HG02884 (cell line): Measurements from ENCODE around the gene TREH.
"Not testable (repeated sequence)": the region's sequence is repeated elsewhere in the genome, so short reads cannot be mapped to it uniquely, and the experiment has no call there.

Experiments used
- ATAC-seq: cut with Tn5 transposase; IDR thresholded peaks from one replicate; pipeline ENCODE4 v1.9.1; 2021; ENCODE audit warnings: mild to moderate bottlenecking, moderate library complexity; ENCODE audit not compliant: unreplicated experiment

Gene TREH

GRCh38 chr11:118618115-118618990 is 61.1 kb downstream of the TREH start:
- ATAC-seq, result no peak

GRCh38 chr11:118615976-118616371 is 63.5 kb downstream of the TREH start:
- ATAC-seq, result no peak

- ATAC-seq, result no peak
These were observed 64.0 kb downstream of the TREH start for GRCh38 chr11:118615282-118615975.

GRCh38 chr11:118614511-118614910 is 64.9 kb downstream of the TREH start:
- no peak for ATAC-seq

- ATAC-seq, result no peak
These were observed 67.1 kb downstream of the TREH start for GRCh38 chr11:118612378-118612777.

GRCh38 chr11:118611433-118611795 is 68.0 kb downstream of the TREH start:
- ATAC-seq, result not testable (repeated sequence)

GRCh38 chr11:118610773-118611432 is 68.5 kb downstream of the TREH start:
- ATAC-seq, result no peak

GRCh38 chr11:118610225-118610772 is 69.2 kb downstream of the TREH start:
- no peak for ATAC-seq

- no peak for ATAC-seq
These were observed 69.8 kb downstream of the TREH start for GRCh38 chr11:118609380-118610224.

GRCh38 chr11:118608360-118609227 is 70.9 kb downstream of the TREH start:
- ATAC-seq, result no peak

- no peak for ATAC-seq
These were observed 71.8 kb downstream of the TREH start, which contains the start of gene PHLDB1 for GRCh38 chr11:118607401-118608359. Gene PHLDB1, plus strand, starts transcription at chr11:118607615. Its CDS starts 6,222 bp downstream, at chr11:118613837.
